Activated T-cell treated with anti-CD3 and anti-CD28 coated beads, Interleukin-2, amount 50 U/mL, for 72 hours (primary cell): ENCODE data around the gene SRL. TPM values are rescaled to one million over a fixed set of nuclear protein-coding genes. Genes with fewer than 3 reads are reported as not detected.
"Not testable (repeated sequence)": the region's sequence is repeated elsewhere in the genome, so short reads cannot be mapped to it uniquely, and the experiment has no call there.

Source experiments
- ATAC-seq, 2 donors: fragments of 150-1000 bp; cut with Tn5 transposase; replicated peaks in 1 of 2; 2 replicates each; pipeline ENCODE4 v1.10.0; 2021; ENCODE audit warnings: moderate library complexity in 2 of 2, mild to moderate bottlenecking in 1 of 2
- DNase-seq, 2 donors: peaks; one replicate each; pipeline ENCODE4 v3.0.0; 2021 to 2022; ENCODE audit warnings: mixed read lengths in 1 of 2
- H3K27ac Mint-ChIP-seq: one replicate; pipeline ENCODE4 v1.8.0; 2022; ENCODE audit warnings: mild to moderate bottlenecking, moderate library complexity, mixed read lengths
- H3K27me3 Mint-ChIP-seq: one replicate; pipeline ENCODE4 v1.8.0; 2022; ENCODE audit warnings: low read depth, mixed read lengths
- H3K36me3 Mint-ChIP-seq, 2 donors: one replicate each; pipeline ENCODE4 v1.8.0; 2022; ENCODE audit warnings: mixed read lengths in 2 of 2, mild to moderate bottlenecking in 1 of 2; ENCODE audit not compliant: insufficient read depth in 2 of 2
- H3K4me1 Mint-ChIP-seq: one replicate; pipeline ENCODE4 v1.8.0; 2022; ENCODE audit warnings: low read depth, mixed read lengths
- H3K4me3 Mint-ChIP-seq, 2 donors: one replicate each; pipeline ENCODE4 v1.8.0; 2022; ENCODE audit warnings: mild to moderate bottlenecking in 2 of 2, mixed read lengths in 2 of 2, moderate library complexity in 2 of 2
- H3K9me3 Mint-ChIP-seq, 2 donors: one replicate each; pipeline ENCODE4 v1.8.0; 2022; ENCODE audit warnings: mixed read lengths in 2 of 2
- total RNA-seq, 2 donors: library from RNA; stranded (reverse); gene quantifications; one replicate each; pipeline ENCODE4 v1.2.3, GENCODE V29; 2022

SRL gene
- total RNA-seq, 2 donors from 2014 or later: not detected

GRCh38 chr16:4176906-4177417, 64.9 kb downstream of the SRL start:
- Mint-ChIP-seq H3K4me1 (peaks cover 14% of the 10 kb centered on the region), H3K4me3 (no peak overlapping the region), H3K27ac (no peak overlapping the region), H3K9me3 (no peaks in the 10 kb centered on the region), H3K36me3 (no peaks in the 10 kb centered on the region), H3K27me3 (peaks cover 12% of the 10 kb centered on the region)
- ATAC-seq (peak; percentile 52 to 66), DNase-seq (peak in 1 of 2 donors; percentile 9)

GRCh38 chr16:4175849-4176248, 66.0 kb downstream of the SRL start:
- Mint-ChIP-seq H3K9me3 (no peaks in the 10 kb centered on the region), H3K36me3 (no peaks in the 10 kb centered on the region), H3K4me3 (no peak overlapping the region), H3K27ac (no peak overlapping the region), H3K4me1 (peaks cover 15% of the 10 kb centered on the region), H3K27me3 (peaks cover 12% of the 10 kb centered on the region)
- DNase-seq: no peak
- no peak for ATAC-seq

GRCh38 chr16:4172070-4172469, 69.8 kb downstream of the SRL start:
- peaks cover 11% of the 10 kb centered on the region for H3K4me1 Mint-ChIP-seq
- H3K4me3 Mint-ChIP-seq: peak overlapping the region in 1 of 2 donors; percentile 67
- ATAC-seq: peak; percentile 90 to 91
- peak; percentile 34 for DNase-seq
- H3K27me3 Mint-ChIP-seq: peaks cover 6% of the 10 kb centered on the region
- H3K27ac Mint-ChIP-seq: peak overlapping the region; percentile 46
- no peaks in the 10 kb centered on the region for H3K9me3 Mint-ChIP-seq
- no peaks in the 10 kb centered on the region for H3K36me3 Mint-ChIP-seq

GRCh38 chr16:4169415-4169814, 72.5 kb downstream of the SRL start:
- H3K27ac Mint-ChIP-seq: no peak overlapping the region
- H3K4me3 Mint-ChIP-seq: no peak overlapping the region
- no peak for DNase-seq
- H3K36me3 Mint-ChIP-seq: no peaks in the 10 kb centered on the region
- H3K27me3 Mint-ChIP-seq: no peaks in the 10 kb centered on the region
- H3K4me1 Mint-ChIP-seq: peaks cover 7% of the 10 kb centered on the region
- no peaks in the 10 kb centered on the region for H3K9me3 Mint-ChIP-seq
- no peak for ATAC-seq

- Mint-ChIP-seq H3K36me3 (no peaks in the 10 kb centered on the region), H3K27ac (no peak overlapping the region), H3K4me3 (no peak overlapping the region), H3K4me1 (no peaks in the 10 kb centered on the region), H3K9me3 (no peaks in the 10 kb centered on the region), H3K27me3 (no peaks in the 10 kb centered on the region)
- DNase-seq (no peak), ATAC-seq (no peak)
Observed at GRCh38 chr16:4166821-4167220, 75.1 kb downstream of the SRL start.

GRCh38 chr16:4160658-4161430, 81.0 kb downstream of the SRL start:
- Mint-ChIP-seq H3K4me1 (no peaks in the 10 kb centered on the region), H3K9me3 (peaks cover 0 to 4% of the 10 kb centered on the region in 2 donors)
- peak; percentile 20 to 96 for ATAC-seq

GRCh38 chr16:4159726-4160125, 82.2 kb downstream of the SRL start:
- Mint-ChIP-seq H3K27me3 (peaks cover 5% of the 10 kb centered on the region), H3K36me3 (no peaks in the 10 kb centered on the region), H3K4me1 (no peaks in the 10 kb centered on the region), H3K9me3 (peaks cover 0 to 4% of the 10 kb centered on the region in 2 donors), H3K4me3 (no peak overlapping the region), H3K27ac (no peak overlapping the region)
- ATAC-seq (no peak), DNase-seq (no peak)

More at GRCh38 chr16:4160658-4161430, 81.0 kb downstream of the SRL start:
- no peak for DNase-seq
- Mint-ChIP-seq H3K27me3 (peaks cover 2% of the 10 kb centered on the region), H3K27ac (peak overlapping the region; percentile 55), H3K36me3 (no peaks in the 10 kb centered on the region), H3K4me3 (peak overlapping the region in 1 of 2 donors; percentile 21)

GRCh38 chr16:4158143-4159093, 83.5 kb downstream of the SRL start:
- Mint-ChIP-seq H3K36me3 (no peaks in the 10 kb centered on the region), H3K27ac (no peak overlapping the region), H3K4me1 (no peaks in the 10 kb centered on the region), H3K27me3 (peaks cover 5% of the 10 kb centered on the region), H3K9me3 (peaks cover 0 to 4% of the 10 kb centered on the region in 2 donors), H3K4me3 (no peak overlapping the region)
- ATAC-seq: no peak
- no peak for DNase-seq

GRCh38 chr16:4157376-4157825, 84.5 kb downstream of the SRL start:
- Mint-ChIP-seq H3K9me3 (peaks cover 0 to 4% of the 10 kb centered on the region in 2 donors), H3K4me1 (no peaks in the 10 kb centered on the region), H3K27me3 (peaks cover 5% of the 10 kb centered on the region), H3K27ac (no peak overlapping the region), H3K36me3 (no peaks in the 10 kb centered on the region), H3K4me3 (no peak overlapping the region)
- DNase-seq: no peak
- ATAC-seq: no peak

- H3K27me3 Mint-ChIP-seq, H3K36me3 Mint-ChIP-seq, H3K4me1 Mint-ChIP-seq, DNase-seq, H3K4me3 Mint-ChIP-seq, H3K27ac Mint-ChIP-seq, ATAC-seq, H3K9me3 Mint-ChIP-seq: not testable (repeated sequence)
Observed at GRCh38 chr16:4156503-4156902, 85.4 kb downstream of the SRL start.

- not testable (repeated sequence) for H3K27me3 Mint-ChIP-seq, H3K36me3 Mint-ChIP-seq, H3K9me3 Mint-ChIP-seq, H3K27ac Mint-ChIP-seq, ATAC-seq, H3K4me1 Mint-ChIP-seq, H3K4me3 Mint-ChIP-seq, DNase-seq
Observed at GRCh38 chr16:4153364-4153763, 88.5 kb downstream of the SRL start.

GRCh38 chr16:4152267-4152666, 89.6 kb downstream of the SRL start:
- no peak overlapping the region for H3K4me3 Mint-ChIP-seq
- DNase-seq (no peak), ATAC-seq (no peak)
- peaks cover 0 to 4% of the 10 kb centered on the region in 2 donors for H3K9me3 Mint-ChIP-seq
- H3K27ac Mint-ChIP-seq: no peak overlapping the region
- H3K4me1 Mint-ChIP-seq: no peaks in the 10 kb centered on the region
- no peaks in the 10 kb centered on the region for H3K36me3 Mint-ChIP-seq
- H3K27me3 Mint-ChIP-seq: peaks cover 5% of the 10 kb centered on the region

GRCh38 chr16:4147236-4147635, 94.6 kb downstream of the SRL start:
- Mint-ChIP-seq H3K27ac (no peak overlapping the region), H3K9me3 (no peaks in the 10 kb centered on the region), H3K27me3 (no peaks in the 10 kb centered on the region), H3K36me3 (no peaks in the 10 kb centered on the region), H3K4me3 (no peak overlapping the region), H3K4me1 (no peaks in the 10 kb centered on the region)
- DNase-seq (no peak), ATAC-seq (no peak)
